CD4-positive, alpha-beta T cell (primary cell): ENCODE measurements around the gene ALPK3. TPM values are rescaled to one million over a fixed set of nuclear protein-coding genes. Genes with fewer than 3 reads are reported as not detected.
A peak's percentile ranks its signal among the peaks of the same experiment; 100 is the strongest.

Source experiments
- ATAC-seq: fragments of 200-7000 bp; cut with Tn5 transposase; one replicate; pipeline ENCODE4 v1.10.0; 2022; ENCODE audit warnings: mild to moderate bottlenecking; ENCODE audit not compliant: poor library complexity
- CTCF ChIA-PET: fragments of 350-600 bp; sonication (Branson Sonifier 250); formaldehyde crosslinking; loops from one replicate; lab custom pipeline; 2021; ENCODE audit warnings: antibody characterized with exemption, inconsistent platforms; lab: Charles Lee
- POLR2A ChIA-PET: fragments of 350-600 bp; sonication (Branson Sonifier 250); formaldehyde crosslinking; loops from one replicate; lab custom pipeline; 2021; ENCODE audit warnings: antibody characterized with exemption, inconsistent platforms; lab: Charles Lee
- DNase-seq, 14 experiments: peaks; one replicate each; pipeline ENCODE4 v3.0.0-alpha.2; 2013 to 2020; ENCODE audit warnings: mixed read lengths in 2 of 14
- H3K27ac ChIP-seq, 2 donors: one replicate each; pipeline versions ENCODE4 v1.5.1 to v1.7.0; 2013; ENCODE audit warnings: low read length in 2 of 2, low read depth in 1 of 2, mild to moderate bottlenecking in 1 of 2
- H3K27me3 ChIP-seq, 2 experiments: 1 replicate in 1 of 2; 2 replicates in 1 of 2; pipeline versions ENCODE4 v1.6.1 to v1.7.0; 2013; ENCODE audit warnings: low read length in 2 of 2, control low read depth in 1 of 2, mild to moderate bottlenecking in 1 of 2, moderate library complexity in 1 of 2; ENCODE audit not compliant: insufficient read depth in 2 of 2, control insufficient read depth in 1 of 2
- H3K36me3 ChIP-seq: one replicate; pipeline ENCODE4 v1.6.1; 2013; ENCODE audit warnings: low read length, control low read depth; ENCODE audit not compliant: insufficient read depth
- H3K4me1 ChIP-seq: one replicate; pipeline ENCODE4 v1.6.1; 2013; ENCODE audit warnings: low read length, control low read depth; ENCODE audit not compliant: insufficient read depth
- H3K4me3 ChIP-seq: one replicate; pipeline ENCODE4 v1.5.1; 2013; ENCODE audit warnings: mild to moderate bottlenecking, low read length, moderate library complexity
- H3K9me3 ChIP-seq, 2 experiments: 1 replicate in 1 of 2; 2 replicates in 1 of 2; pipeline versions ENCODE4 v1.6.1 to v1.7.0; 2013; ENCODE audit warnings: low read length in 2 of 2, mild to moderate bottlenecking in 2 of 2, control low read depth in 1 of 2, moderate library complexity in 1 of 2; ENCODE audit not compliant: control insufficient read depth in 1 of 2, insufficient read depth in 1 of 2
- H3K27ac Mint-ChIP-seq: one replicate; pipeline ENCODE4 v1.8.0; 2020; ENCODE audit warnings: mixed read lengths
- H3K27me3 Mint-ChIP-seq: one replicate; pipeline ENCODE4 v1.8.0; 2021; ENCODE audit warnings: mixed read lengths
- H3K36me3 Mint-ChIP-seq: one replicate; pipeline ENCODE4 v1.8.0; 2021; ENCODE audit warnings: low read depth, mixed read lengths
- H3K4me1 Mint-ChIP-seq: one replicate; pipeline ENCODE4 v1.8.0; 2021; ENCODE audit warnings: low read depth, mixed read lengths
- H3K4me3 Mint-ChIP-seq: one replicate; pipeline ENCODE4 v1.8.0; 2020; ENCODE audit warnings: mild to moderate bottlenecking, mixed read lengths
- H3K9me3 Mint-ChIP-seq: one replicate; pipeline ENCODE4 v1.8.0; 2020; ENCODE audit warnings: mixed read lengths
- CTCF ChIP-seq: fragments of 200-600 bp; IDR thresholded peaks from one replicate; pipeline ENCODE4 v1.8.0; 2022; ENCODE audit warnings: antibody characterized with exemption, mild to moderate bottlenecking
- intact Hi-C, 2 experiments: fragments of 100-400 bp; cut with DNase I in 1 of 2; cut with micrococcal nuclease in 1 of 2; formaldehyde crosslinking; loops; one replicate each; pipeline versions ENCODE4 v1.15.1 to v1.9.0; 2023 to 2025; cut with DNase I, micrococcal nuclease
- total RNA-seq, 174 experiments: library from RNA in 2 of 174; stranded (reverse) in 2 of 174; gene quantifications; one replicate each; pipeline ENCODE4 v1.2.3 and lab custom pipeline; 2021 to 2026

Gene ALPK3
- total RNA-seq, 2 experiments from 2014 or later = 0.14 TPM

GRCh38 chr15:84814916-84815315 lies 2.2 kb upstream of the ALPK3 start:
- ATAC-seq = no peak
- no peak overlapping the region for H3K4me3 Mint-ChIP-seq

GRCh38 chr15:84817466-84818081 lies 418 bp downstream of the ALPK3 start:
- H3K36me3 Mint-ChIP-seq = no peaks in the 10 kb centered on the region
- DNase-seq (no peak), ATAC-seq (no peak)
- peaks cover 24% of the 10 kb centered on the region for H3K27me3 Mint-ChIP-seq
- no peak overlapping the region for H3K4me3 Mint-ChIP-seq
- Histone ChIP-seq H3K4me1 (peaks cover 11% of the 10 kb centered on the region), H3K27ac (no peak overlapping the region), H3K9me3 (no peaks in the 10 kb centered on the region), H3K36me3 (no peaks in the 10 kb centered on the region), H3K4me3 (no peak overlapping the region), H3K27me3 (peaks cover 0 to 13% of the 10 kb centered on the region in 2 experiments)
- H3K27ac Mint-ChIP-seq = no peak overlapping the region
- H3K9me3 Mint-ChIP-seq = no peaks in the 10 kb centered on the region
- no peak for TF ChIP-seq CTCF
- H3K4me1 Mint-ChIP-seq = peaks cover 12% of the 10 kb centered on the region
- ChIA-PET CTCF (no interaction called here), POLR2A (interaction anchor here (0.6 to 0.9 kb wide), 2 partner anchors 19 to 101 kb away, joined by 3 to 4 read pairs; no protein-coding TSS in a partner anchor)
- intact Hi-C loops = no loop called here

More at GRCh38 chr15:84814916-84815315, 2.2 kb upstream of the ALPK3 start:
- H3K4me1 ChIP-seq = peaks cover 11% of the 10 kb centered on the region
- CTCF ChIA-PET = no interaction called here
- H3K4me3 ChIP-seq = no peak overlapping the region
- H3K36me3 ChIP-seq = no peaks in the 10 kb centered on the region
- TF ChIP-seq CTCF = no peak
- no peak overlapping the region for H3K27ac ChIP-seq
- Mint-ChIP-seq H3K4me1 (peaks cover 12% of the 10 kb centered on the region), H3K9me3 (no peaks in the 10 kb centered on the region), H3K27me3 (peaks cover 24% of the 10 kb centered on the region), H3K36me3 (no peaks in the 10 kb centered on the region), H3K27ac (no peak overlapping the region)
- POLR2A ChIA-PET = no interaction called here
- no peak for DNase-seq
- H3K27me3 ChIP-seq = peaks cover 0 to 13% of the 10 kb centered on the region in 2 experiments
- H3K9me3 ChIP-seq = no peaks in the 10 kb centered on the region
- intact Hi-C loops = no loop called here

- Mint-ChIP-seq H3K27ac (no peak overlapping the region), H3K4me1 (peaks cover 12% of the 10 kb centered on the region), H3K4me3 (peak overlapping the region; percentile 56), H3K27me3 (peaks cover 24% of the 10 kb centered on the region), H3K36me3 (no peaks in the 10 kb centered on the region), H3K9me3 (no peaks in the 10 kb centered on the region)
- TF ChIP-seq CTCF = no peak
- no peaks in the 10 kb centered on the region for H3K36me3 ChIP-seq
- no peaks in the 10 kb centered on the region for H3K9me3 ChIP-seq
- DNase-seq = peak in 5 of 14 experiments; percentile 7 to 44 (median 30)
- H3K4me3 ChIP-seq = no peak overlapping the region
- intact Hi-C loops = no loop called here
- H3K27ac ChIP-seq = no peak overlapping the region
- ChIA-PET CTCF (no interaction called here), POLR2A (interaction anchor here (0.6 to 0.9 kb wide), 2 partner anchors 18 to 102 kb away, joined by 3 to 4 read pairs; no protein-coding TSS in a partner anchor)
- no peak for ATAC-seq
- peaks cover 11% of the 10 kb centered on the region for H3K4me1 ChIP-seq
- H3K27me3 ChIP-seq = peaks cover 0 to 13% of the 10 kb centered on the region in 2 experiments
These were observed 1.3 kb downstream of the ALPK3 start for GRCh38 chr15:84818261-84819131.
